Left lung (tissue), 10 donors: Measurements from ENCODE around the gene TMC1. TPM values are rescaled to one million over a fixed set of nuclear protein-coding genes. Genes with fewer than 3 reads are reported as not detected.

Experiments
- ATAC-seq: fragments of 200-7000 bp; cut with Tn5 transposase; one replicate; pipeline ENCODE4 v1.9.1; 2020; ENCODE audit warnings: moderate library complexity
- DNase-seq, 4 donors: peaks; one replicate each; pipeline ENCODE4 v3.0.0-alpha.2; 2013 to 2020
- H3K27ac ChIP-seq, 2 donors: fragments of 200-600 bp; sonication (generic) in 1 of 2; one replicate each; pipeline versions ENCODE4 v1.5.0 to v1.8.0; 2020 to 2021
- H3K27me3 ChIP-seq, 2 donors: fragments of 200-600 bp; sonication (generic) in 1 of 2; one replicate each; pipeline versions ENCODE4 v1.5.0 to v1.8.0; 2020 to 2021
- H3K36me3 ChIP-seq, 2 donors: fragments of 200-600 bp; sonication (generic) in 1 of 2; one replicate each; pipeline versions ENCODE4 v1.5.0 to v1.8.0; 2020 to 2021
- H3K4me1 ChIP-seq, 2 donors: fragments of 200-600 bp; one replicate each; pipeline ENCODE4 v1.8.0; 2021
- H3K4me3 ChIP-seq, 2 donors: fragments of 200-600 bp; sonication (generic) in 1 of 2; one replicate each; pipeline versions ENCODE4 v1.5.0 to v1.8.0; 2020 to 2021; ENCODE audit warnings: mild to moderate bottlenecking in 1 of 2
- H3K9me3 ChIP-seq, 2 donors: fragments of 200-600 bp; sonication (generic) in 1 of 2; one replicate each; pipeline versions ENCODE4 v1.5.0 to v1.8.0; 2020 to 2021
- intact Hi-C, 2 donors: fragments of 100-400 bp; cut with DNase I; formaldehyde crosslinking; loops; one replicate each; pipeline versions ENCODE4 v1.11.2 to v1.14.2; 2022
- polyA plus RNA-seq, 6 donors: library from polyadenylated mRNA; unstranded; fragments of 120-200 nt; gene quantifications; one replicate each; pipeline ENCODE4 v1.2.1, GENCODE V29; 2013; ENCODE audit not compliant: insufficient read length in 6 of 6
- total RNA-seq, 2 donors: library from RNA; stranded (reverse); fragmentation: NEBNext Ultra II Directional; extraction: Animal tissue kit (Norgen Biotek cat#: 25700); gene quantifications; one replicate each; pipeline ENCODE4 v1.2.1, GENCODE V29; 2021
- TF ChIP-seq, protein P1 (sequence below), 2 donors: fragments of 200-600 bp; sonication (generic) in 1 of 2; IDR thresholded peaks; one replicate each; pipeline versions ENCODE4 v1.5.0 to v1.8.0; 2021; ENCODE audit warnings: antibody characterized with exemption in 2 of 2
- donor health status: DM: no; HTN: yes; CAD: no.
- donor health status: DM: no; HTN: no; CAD: no.

TMC1 gene
- total and polyA plus RNA-seq, 8 donors = 0.26 to 0.81 (median 0.55) TPM; not detected in 1

DNA sequence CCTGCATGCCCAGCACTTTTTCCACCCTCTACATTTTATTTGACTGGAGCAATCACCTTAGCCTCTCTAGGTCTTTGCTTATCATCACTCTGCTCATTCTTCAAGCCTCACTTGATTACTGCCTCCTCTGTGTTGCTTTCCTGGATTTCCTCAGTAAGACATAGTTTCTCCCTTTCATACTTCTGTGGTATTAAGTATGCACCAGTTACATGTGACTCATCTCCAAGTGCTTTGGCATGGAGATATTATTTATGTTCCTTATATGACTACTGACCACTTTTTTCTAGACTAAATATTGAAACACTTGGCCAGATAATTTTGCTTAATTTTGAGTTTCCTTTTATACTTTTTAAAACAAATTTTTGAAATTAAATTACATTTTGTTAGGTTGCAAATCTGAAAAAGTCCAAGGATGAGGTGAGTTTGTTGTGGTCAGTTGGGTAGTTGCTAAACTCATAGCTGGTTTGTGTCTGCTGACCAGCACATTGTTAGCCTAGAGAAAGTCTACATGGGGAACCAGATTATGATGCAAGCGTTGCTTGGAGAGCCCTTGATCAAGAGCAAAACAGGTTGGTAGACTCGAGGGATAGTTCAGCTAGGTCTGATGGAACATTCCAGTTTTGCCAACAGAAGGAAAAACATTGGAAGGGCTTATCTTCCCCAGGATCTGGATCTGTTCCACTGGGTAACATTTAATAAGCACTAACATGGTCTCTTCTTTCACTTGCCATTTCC is 140.2 kb downstream of the TMC1 start:
- Histone ChIP-seq H3K36me3 (no peaks in the 10 kb centered on the region), H3K27me3 (no peaks in the 10 kb centered on the region), H3K4me3 (no peak overlapping the region), H3K9me3 (no peaks in the 10 kb centered on the region), H3K4me1 (no peaks in the 10 kb centered on the region), H3K27ac (no peak overlapping the region)
- DNase-seq = no peak
- intact Hi-C loops = no loop called here
- peak; percentile 72 for ATAC-seq
- TF ChIP-seq, protein P1, sequence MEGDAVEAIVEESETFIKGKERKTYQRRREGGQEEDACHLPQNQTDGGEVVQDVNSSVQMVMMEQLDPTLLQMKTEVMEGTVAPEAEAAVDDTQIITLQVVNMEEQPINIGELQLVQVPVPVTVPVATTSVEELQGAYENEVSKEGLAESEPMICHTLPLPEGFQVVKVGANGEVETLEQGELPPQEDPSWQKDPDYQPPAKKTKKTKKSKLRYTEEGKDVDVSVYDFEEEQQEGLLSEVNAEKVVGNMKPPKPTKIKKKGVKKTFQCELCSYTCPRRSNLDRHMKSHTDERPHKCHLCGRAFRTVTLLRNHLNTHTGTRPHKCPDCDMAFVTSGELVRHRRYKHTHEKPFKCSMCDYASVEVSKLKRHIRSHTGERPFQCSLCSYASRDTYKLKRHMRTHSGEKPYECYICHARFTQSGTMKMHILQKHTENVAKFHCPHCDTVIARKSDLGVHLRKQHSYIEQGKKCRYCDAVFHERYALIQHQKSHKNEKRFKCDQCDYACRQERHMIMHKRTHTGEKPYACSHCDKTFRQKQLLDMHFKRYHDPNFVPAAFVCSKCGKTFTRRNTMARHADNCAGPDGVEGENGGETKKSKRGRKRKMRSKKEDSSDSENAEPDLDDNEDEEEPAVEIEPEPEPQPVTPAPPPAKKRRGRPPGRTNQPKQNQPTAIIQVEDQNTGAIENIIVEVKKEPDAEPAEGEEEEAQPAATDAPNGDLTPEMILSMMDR (IDR thresholded peaks at IDR 0.05) = no peak

DNA sequence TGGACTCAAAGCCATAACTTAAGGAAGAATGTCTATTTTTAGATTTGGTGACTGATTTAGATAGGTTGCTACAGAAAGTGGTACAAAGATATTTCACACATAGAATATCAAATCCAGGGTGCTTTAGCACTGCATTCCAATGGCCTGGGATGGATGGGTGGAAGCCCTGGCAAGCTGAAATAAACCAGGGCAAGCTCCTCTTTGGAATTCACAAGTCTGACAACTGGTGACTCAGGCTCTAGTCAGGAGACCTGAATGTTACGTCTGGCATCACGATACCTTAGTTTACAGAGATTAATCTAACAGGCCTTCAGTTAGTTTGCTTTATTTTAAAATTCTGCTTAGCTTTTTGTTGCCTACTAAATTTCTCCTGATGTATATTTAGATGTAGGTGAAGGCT is 144.0 kb downstream of the TMC1 start:
- Histone ChIP-seq H3K36me3 (no peaks in the 10 kb centered on the region), H3K27ac (no peak overlapping the region), H3K4me3 (no peak overlapping the region), H3K9me3 (no peaks in the 10 kb centered on the region), H3K4me1 (no peaks in the 10 kb centered on the region), H3K27me3 (no peaks in the 10 kb centered on the region)
- no peak for ATAC-seq
- no peak for DNase-seq
- TF ChIP-seq, protein P1 (IDR thresholded peaks at IDR 0.05) = no peak
- intact Hi-C loops = no loop called here

DNA sequence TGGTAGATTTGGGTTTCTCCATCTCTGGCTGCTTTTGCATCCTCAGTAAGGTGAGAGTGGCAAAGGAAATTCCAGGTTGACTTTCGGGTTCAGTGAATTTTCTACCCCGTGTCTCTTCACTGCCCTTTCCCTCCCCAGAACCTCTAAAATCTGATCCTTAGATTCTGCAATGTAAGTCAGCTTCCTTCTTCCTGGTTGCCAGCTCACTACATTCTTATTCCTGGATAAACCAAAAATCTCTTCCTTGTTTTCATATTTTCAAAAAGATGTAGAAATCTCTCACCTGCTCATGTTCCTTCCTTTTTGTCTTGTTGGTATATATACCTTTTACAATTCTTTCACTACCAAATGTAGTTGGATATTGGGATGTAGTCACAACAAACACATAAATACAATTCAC is 145.8 kb downstream of the TMC1 start:
- Histone ChIP-seq H3K9me3 (no peaks in the 10 kb centered on the region), H3K27me3 (no peaks in the 10 kb centered on the region), H3K36me3 (no peaks in the 10 kb centered on the region), H3K27ac (no peak overlapping the region), H3K4me3 (no peak overlapping the region), H3K4me1 (no peaks in the 10 kb centered on the region)
- intact Hi-C loops = no loop called here
- ATAC-seq (no peak), DNase-seq (no peak)
- TF ChIP-seq, protein P1 (IDR thresholded peaks at IDR 0.05) = no peak

DNA sequence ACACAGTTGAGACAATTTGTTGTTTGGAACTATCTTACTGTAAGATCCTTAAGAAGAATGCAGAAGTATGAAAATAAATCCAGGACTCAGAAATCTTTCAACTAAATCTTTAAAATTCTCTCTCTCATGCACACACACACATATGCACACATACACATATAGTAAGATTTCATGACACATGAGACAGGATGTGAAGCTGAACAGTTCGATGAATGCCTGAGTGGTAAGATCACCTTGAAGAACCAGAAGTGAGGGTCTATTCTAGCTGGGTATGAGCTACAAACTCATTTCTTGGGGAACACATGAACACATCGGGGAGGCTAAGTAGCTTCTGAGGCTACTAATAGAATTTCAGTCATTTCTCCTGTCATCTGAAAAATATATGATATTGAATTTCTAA is 153.6 kb downstream of the TMC1 start:
- Histone ChIP-seq H3K27me3 (no peaks in the 10 kb centered on the region), H3K27ac (no peak overlapping the region), H3K36me3 (no peaks in the 10 kb centered on the region), H3K4me3 (no peak overlapping the region), H3K9me3 (no peaks in the 10 kb centered on the region), H3K4me1 (no peaks in the 10 kb centered on the region)
- DNase-seq (no peak), ATAC-seq (no peak)
- intact Hi-C loops = no loop called here
- TF ChIP-seq, protein P1 (IDR thresholded peaks at IDR 0.05) = no peak

DNA sequence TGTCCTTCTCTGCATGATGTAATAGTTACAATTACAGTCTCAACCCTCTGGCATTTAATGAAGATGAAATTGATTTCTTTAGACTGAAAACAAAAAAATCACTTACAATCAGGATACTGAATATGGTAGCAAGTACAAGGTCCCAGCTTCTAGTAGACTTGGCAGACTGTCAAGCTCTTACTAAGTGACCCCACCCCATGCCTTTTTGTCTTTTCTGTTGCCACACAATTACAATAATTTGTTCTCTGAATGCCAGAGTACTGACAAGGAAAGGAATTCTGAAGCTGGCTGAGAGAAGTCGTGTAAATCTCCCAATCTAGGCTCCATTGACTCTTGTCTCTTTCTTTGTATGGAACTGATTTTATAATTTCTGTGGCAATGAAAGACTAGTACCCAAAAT is 154.2 kb downstream of the TMC1 start:
- intact Hi-C loops = no loop called here
- no peaks in the 10 kb centered on the region for H3K9me3 ChIP-seq
- TF ChIP-seq, protein P1 (IDR thresholded peaks at IDR 0.05) = no peak
- no peaks in the 10 kb centered on the region for H3K4me1 ChIP-seq
- H3K36me3 ChIP-seq = no peaks in the 10 kb centered on the region
- no peak overlapping the region for H3K27ac ChIP-seq
- ATAC-seq (no peak), DNase-seq (no peak)
- no peaks in the 10 kb centered on the region for H3K27me3 ChIP-seq
- no peak overlapping the region for H3K4me3 ChIP-seq
